Activated naive CD8-positive, alpha-beta T cell treated with anti-CD3 and anti-CD28 coated beads, Interleukin-2, amount 50 U/mL, for 16 hours (primary cell): ENCODE measurements around the gene FBXL4.

ENCODE experiments used
- DNase-seq: peaks from one replicate; pipeline ENCODE4 v3.0.0-alpha.2; 2020; ENCODE audit warnings: low read depth, low spot score

The FBXL4 gene

GRCh38 chr6:98880486-98880885 lies 67.3 kb downstream of the FBXL4 start:
- no peak for DNase-seq

GRCh38 chr6:98877250-98877649 lies 70.5 kb downstream of the FBXL4 start:
- DNase-seq = no peak

GRCh38 chr6:98875375-98875774 lies 72.4 kb downstream of the FBXL4 start:
- DNase-seq = no peak

- no peak for DNase-seq
Measured at GRCh38 chr6:98871821-98872220, 75.9 kb downstream of the FBXL4 start.

- no peak for DNase-seq
Measured at GRCh38 chr6:98871057-98871456, 76.7 kb downstream of the FBXL4 start.

GRCh38 chr6:98864497-98864896 lies 83.2 kb downstream of the FBXL4 start:
- no peak for DNase-seq

GRCh38 chr6:98848539-98849242 lies 99.1 kb downstream of the FBXL4 start:
- no peak for DNase-seq

GRCh38 chr6:98847779-98848538 lies 99.8 kb downstream of the FBXL4 start:
- no peak for DNase-seq

GRCh38 chr6:98847416-98847778 lies 100.3 kb downstream of the FBXL4 start:
- DNase-seq = no peak

GRCh38 chr6:98846021-98846380 lies 101.7 kb downstream of the FBXL4 start:
- no peak for DNase-seq

- peak; percentile 34 for DNase-seq
Measured at GRCh38 chr6:98845211-98846020, 102.3 kb downstream of the FBXL4 start.

- no peak for DNase-seq
Measured at GRCh38 chr6:98844244-98845210, 103.2 kb downstream of the FBXL4 start.

GRCh38 chr6:98843271-98844243 lies 104.2 kb downstream of the FBXL4 start:
- no peak for DNase-seq

- no peak for DNase-seq
Measured at GRCh38 chr6:98842342-98843180, 105.2 kb downstream of the FBXL4 start.

GRCh38 chr6:98841621-98842341 lies 106.0 kb downstream of the FBXL4 start:
- DNase-seq = no peak

- no peak for DNase-seq
Measured at GRCh38 chr6:98840996-98841513, 106.7 kb downstream of the FBXL4 start.

GRCh38 chr6:98840385-98840784 lies 107.4 kb downstream of the FBXL4 start:
- no peak for DNase-seq

- no peak for DNase-seq
Measured at GRCh38 chr6:98839781-98840361, 107.9 kb downstream of the FBXL4 start.
